Activated CD4-positive, alpha-beta T cell treated with anti-CD3 and anti-CD28 coated beads, Interleukin-2, Interleukin-6, amounts not matched to agents 100 ng/mL and 50 ng/mL, durations not matched to agents 16 hours and 8 hours (primary cell): ENCODE data around the gene GALNTL6.

Experiments used
- DNase-seq: peaks from one replicate; pipeline ENCODE4 v3.0.0-alpha.2; 2020

Gene GALNTL6

DNA sequence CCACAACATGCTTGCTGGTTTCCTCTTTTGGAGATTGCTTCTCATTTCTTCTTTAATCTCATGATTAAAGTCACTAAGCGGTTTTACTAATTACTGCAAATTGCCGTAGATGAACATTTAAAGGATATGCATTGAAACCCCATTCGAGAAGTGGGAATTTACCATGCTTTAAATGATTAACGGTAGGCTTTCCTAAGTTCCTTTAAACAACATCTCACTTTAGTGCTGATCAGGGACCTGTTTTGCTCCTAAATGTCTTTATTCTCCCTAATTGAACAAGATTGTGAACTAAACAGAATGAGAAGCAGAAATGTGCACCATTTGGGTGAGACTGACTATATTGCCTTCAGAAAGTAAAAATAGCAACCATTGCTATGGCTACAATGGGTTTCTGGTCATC lies 430.3 kb downstream of the GALNTL6 start:
- no peak for DNase-seq

DNA sequence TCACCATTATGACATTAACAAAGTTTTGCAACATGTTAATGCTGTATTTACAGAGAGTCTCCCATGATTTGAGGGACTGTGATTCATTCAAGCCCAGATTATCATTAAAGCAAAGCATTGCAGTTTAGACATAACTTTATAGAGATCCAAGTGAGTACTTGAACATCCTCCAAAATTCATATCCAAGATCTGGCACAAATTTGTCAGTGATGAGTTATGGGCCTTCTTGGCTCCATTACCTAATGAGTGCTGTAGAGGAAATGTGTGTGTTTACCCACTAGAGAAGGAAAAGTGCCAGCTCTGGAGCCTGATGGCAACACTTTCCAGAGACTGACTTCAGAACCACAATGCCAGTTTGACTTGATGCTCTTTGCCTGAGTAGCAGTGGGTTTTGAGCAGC lies 432.3 kb downstream of the GALNTL6 start:
- DNase-seq, result no peak

- DNase-seq, result no peak
These were observed 440.2 kb downstream of the GALNTL6 start for GRCh38 chr4:172253409-172253808.

GRCh38 chr4:172256820-172257219 lies 443.6 kb downstream of the GALNTL6 start:
- DNase-seq, result no peak

- no peak for DNase-seq
These were observed 457.2 kb downstream of the GALNTL6 start for GRCh38 chr4:172270397-172270796.

- DNase-seq, result no peak
These were observed 473.9 kb downstream of the GALNTL6 start for GRCh38 chr4:172287117-172287516.

DNA sequence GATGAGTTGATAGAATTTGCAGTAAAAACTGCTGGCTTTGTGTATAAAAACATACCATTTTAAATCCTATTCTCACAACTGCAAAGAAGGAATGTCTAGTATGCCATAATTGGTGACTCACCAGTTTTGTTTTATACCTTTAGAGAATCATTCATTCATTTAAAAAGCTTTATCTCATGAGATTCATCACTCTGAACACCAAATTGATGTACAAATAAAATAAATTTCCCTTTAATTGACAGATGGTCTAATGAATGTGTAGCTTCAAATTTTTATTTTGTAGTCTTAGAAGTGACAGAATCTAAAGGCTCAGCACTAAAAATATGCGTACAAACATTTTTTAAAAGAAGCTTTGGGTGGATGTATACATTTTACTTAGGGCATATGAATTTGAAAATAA lies 492.5 kb downstream of the GALNTL6 start:
- no peak for DNase-seq

- no peak for DNase-seq
These were observed 494.9 kb downstream of the GALNTL6 start for GRCh38 chr4:172308078-172308477.

DNA sequence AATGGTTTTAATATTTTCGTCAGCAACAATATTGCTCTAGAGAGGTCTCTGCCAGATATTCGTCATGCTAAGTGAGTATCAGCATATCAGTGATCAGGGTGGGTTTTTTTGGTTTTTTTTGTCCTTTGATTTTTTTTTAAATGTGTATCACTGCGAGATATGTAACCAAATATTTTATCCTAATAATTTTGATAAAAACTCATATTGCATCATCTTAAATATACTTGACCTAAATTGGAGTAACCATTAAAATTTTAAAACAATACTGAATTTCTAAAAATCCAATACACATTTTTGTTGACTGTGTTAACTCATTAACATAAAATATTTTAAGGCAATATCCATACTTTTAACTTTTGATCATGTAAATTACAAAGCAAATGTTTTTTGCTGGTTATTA lies 498.5 kb downstream of the GALNTL6 start:
- DNase-seq, result no peak

DNA sequence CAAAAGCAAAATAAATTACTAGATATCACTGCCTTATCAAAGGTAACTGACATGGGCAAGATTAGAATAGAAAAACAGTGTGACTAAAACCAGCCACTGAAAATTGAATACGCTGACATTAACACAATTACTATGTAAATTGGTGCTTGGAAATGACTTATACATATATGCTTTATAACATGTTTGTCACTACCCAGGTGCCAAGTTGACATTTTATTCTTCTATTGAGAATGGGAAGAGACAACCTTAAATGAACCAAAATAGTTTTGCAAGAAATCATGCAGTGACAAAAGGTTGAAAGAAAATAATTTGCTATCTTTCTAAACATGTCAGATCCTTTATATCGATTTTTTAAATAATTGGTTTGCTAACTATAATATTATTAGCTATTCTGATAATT lies 510.1 kb downstream of the GALNTL6 start:
- no peak for DNase-seq

DNA sequence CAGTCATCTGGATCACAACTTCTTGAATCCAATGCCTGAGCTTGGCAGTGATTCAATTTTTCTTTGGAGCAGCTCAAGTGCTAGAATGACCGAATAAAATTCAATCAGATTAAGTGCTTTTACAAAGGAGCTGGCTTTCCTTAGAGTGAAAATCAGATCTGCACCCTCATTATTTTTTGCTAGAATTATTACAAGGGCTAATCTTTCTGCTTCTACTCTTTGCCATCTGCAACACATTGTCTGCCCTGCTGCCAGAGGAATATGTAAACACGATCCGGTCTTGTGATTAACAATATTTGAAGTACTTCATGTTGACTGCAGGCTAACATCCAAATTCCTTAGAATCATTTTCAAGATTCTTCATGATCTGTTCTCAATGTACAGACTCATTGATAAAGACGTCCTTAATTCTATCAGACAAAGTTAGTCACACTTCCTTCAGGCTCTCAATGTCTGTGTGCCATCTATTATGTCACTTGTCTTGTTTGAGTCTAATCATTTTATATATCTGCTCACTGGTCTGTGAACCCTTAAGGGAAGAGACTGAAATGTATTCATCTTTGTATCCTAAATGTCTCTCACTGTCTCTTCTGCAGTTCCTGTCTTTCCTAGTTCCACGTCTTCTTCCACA lies 531.2 kb downstream of the GALNTL6 start:
- no peak for DNase-seq

DNA sequence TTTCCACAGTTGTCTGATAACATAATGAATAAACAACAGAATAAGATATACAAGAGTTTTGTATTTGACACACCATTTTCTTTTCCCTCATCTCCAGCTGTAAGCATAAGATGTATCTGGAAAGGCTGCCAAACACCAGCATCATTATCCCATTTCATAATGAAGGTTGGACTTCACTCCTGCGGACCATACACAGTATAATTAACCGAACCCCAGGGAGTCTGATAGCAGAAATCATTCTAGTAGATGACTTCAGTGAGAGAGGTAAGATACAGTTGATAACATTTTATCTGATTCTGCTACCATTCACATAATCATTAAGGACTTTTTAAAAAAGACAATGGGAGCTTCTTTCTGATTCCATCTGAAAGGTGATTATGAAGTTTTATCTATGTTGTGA lies 535.2 kb downstream of the GALNTL6 start:
- no peak for DNase-seq

DNA sequence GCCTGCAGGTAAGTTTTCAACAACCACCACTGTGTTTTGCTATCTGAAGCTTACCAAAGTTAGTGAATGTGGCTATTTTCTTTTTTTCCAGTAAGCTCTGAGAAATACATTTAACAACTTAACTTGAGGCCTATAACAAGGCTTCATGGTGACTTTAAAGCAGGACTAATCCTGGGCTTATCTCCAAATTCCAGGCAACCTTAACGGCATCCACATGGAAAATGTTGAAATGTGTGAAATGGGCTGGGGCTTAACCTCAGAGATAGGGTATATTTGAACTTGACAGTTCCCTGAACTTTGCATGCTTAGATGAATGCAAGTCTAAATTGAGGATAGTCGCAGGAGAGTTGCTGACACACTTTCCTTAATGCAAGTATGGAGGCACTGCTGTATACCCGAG lies 539.2 kb downstream of the GALNTL6 start:
- no peak for DNase-seq

DNA sequence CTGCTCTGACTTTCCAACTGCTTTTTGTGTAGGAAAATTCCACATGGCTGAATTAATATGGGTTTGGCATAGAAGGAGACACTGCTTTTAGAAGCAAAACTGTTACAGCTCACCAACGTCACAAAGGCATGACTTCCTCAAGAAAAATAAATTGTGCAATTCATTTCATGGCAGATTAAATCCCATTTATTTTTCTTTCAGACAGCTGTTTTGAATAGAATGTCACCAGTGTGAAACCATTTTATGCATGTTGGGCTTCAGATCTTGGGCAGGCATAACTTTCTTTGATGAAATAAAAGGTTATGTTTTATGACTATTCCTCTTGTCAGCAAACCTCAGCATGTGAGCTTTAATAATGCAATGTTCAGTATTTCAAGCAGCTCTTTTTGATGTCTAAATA lies 542.8 kb downstream of the GALNTL6 start:
- DNase-seq, result no peak

DNA sequence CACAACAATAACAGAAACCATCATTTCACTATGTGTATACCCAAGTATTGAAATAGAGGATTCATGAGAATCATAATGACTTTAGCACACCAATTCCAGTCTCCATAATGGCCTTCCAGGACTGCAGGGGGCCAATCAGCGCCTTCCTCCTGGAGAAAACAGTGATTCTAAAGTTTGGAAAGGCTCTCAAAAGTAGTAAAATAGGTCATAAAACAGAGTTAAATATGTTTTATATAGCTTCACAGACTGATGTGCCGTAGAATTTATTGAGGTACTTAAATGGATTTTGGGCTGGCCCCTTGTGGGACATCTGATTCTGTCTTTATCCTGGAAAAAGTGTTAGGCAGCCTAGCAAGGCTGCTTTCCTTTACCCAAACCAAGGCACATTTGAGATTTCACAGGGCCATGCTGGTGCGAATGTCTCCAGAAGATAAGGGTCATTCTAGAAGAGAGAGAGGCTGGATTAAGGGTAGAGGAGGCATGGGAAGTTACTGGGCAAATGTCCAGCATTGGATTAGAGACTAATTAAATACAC lies 543.9 kb downstream of the GALNTL6 start:
- DNase-seq, result no peak

DNA sequence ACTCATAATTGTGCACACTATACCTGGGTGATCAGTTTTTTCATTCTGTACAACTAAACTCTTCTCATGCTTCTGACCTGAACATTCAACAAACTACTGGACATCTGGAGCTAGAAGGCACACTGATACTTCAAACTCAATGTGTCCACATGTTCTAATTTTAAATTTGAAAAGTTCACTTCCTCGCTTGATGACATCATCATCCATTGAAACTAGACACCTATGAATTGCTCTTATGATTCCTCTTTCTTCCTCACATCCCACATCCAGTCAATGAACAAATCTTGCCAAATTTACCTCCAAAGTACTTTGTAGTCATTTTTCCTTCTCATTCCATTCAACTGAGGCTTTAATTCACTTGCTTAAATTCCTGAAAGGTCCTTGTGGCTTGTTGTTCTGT lies 549.4 kb downstream of the GALNTL6 start:
- DNase-seq, result no peak

DNA sequence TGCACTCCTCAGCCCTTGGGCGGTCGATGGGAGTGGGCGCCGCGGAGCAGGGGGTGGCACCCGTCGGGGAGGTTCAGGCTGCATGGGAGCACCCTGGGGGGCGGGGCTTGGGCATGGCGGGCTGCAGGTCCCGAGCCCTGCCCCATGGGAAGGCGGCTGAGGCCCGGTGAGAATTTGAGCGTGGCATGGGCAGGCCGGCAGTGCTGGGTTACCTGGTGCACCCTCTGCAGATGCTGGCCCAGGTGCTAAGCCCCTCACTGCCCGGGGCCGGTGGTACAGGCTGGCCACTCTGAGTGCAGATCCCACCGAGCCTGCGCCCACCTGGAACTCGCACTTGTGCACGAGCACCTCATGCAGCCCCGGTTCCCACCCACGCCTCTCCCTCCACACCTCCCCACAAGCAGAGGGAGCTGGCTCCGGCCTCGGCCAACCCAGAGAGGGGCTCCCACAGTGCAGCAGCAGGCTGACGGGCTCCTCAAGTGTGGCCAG lies 556.3 kb downstream of the GALNTL6 start:
- no peak for DNase-seq

- DNase-seq, result no peak
These were observed 564.4 kb downstream of the GALNTL6 start for GRCh38 chr4:172377486-172378140.

DNA sequence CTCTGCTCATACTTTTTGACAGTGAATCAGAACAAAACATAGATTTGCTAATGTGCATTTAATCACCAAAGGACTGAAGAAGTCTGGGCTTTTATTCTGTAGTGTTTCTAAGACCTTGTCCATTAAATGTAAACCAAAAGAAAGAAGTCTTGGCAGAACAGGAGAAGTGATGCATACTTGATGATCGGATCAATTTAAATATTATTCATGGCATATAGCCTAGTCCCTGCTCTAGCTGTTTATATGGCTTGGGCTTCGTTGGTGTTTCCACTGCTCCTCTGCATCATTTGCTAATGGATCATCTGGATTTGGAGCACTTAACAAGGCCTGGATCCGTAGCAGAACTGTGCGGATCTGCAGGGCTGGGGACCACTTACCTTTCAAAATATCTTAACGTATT lies 566.6 kb downstream of the GALNTL6 start:
- no peak for DNase-seq

DNA sequence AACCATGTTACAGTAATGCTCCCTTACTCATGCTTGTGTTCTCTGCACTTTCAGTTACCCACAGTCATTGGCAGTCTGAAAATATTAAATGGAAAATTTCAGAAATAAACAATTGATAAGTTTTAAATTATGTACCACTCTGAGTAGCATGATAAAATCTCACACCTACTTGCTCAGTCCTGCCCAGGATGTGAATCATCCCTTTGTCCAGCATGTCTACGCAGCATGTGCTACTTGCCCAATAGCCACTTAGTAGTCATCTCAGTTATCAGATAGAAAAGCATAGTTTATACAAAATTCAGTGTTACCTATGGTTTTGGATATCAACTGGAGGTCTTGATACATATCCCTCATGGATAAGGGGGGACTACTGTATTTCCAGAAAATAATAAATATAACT lies 577.1 kb downstream of the GALNTL6 start:
- no peak for DNase-seq

DNA sequence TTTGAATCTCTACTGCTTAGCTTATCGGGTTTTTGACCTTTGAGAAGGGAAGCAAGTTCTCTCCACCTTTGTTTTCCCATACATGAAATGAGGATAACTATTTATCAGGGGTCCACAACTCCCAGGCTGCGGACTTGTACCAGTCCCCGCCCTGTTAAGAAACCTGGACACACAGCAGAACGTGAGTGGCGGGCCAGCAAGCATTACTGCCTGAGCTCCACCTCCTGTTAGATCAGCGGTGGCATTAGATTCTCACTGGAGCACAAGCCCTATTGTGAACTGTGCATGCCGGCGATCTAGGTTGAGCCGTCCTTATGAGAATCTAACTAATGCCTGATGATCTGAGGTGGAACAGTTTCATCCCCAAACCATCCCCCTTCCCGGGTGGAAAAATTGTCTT lies 579.5 kb downstream of the GALNTL6 start:
- no peak for DNase-seq

DNA sequence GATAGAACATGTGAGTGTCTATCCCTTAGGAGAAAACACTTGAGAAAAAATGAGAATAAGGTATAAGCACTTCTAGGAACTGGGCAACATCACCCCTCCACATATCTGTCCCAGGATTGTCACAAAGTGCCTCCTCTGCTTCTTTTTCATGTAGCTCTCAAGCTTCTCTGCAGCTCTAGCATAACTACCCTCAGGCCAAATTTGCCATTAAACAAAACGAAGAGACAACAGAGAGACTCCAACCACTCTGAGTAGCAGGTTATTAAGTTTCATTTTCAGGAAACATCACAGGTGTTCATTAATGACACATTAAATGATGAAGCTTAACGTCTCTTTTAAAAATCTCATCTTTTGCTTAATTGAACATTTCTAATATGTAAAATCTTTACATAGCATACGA lies 580.0 kb downstream of the GALNTL6 start:
- no peak for DNase-seq

GRCh38 chr4:172404676-172405075 lies 591.5 kb downstream of the GALNTL6 start:
- no peak for DNase-seq

DNA sequence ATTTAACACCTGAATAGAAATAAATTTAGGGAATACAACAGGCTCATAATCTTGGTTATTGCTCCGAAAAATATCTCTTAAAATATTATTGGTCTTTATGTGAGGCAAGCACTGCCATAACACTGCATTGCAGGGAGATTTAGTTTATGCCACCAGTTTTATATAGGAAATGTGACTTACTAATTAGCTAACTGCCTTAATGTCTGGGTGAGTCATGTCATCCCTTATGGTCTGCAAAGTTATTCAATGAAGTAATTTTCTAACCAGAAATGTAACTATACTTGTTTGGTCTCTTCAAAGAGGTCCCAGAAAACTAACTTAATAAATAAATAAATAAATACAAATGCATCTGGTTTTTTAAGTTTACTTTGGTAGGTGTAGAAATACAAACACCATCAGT lies 597.2 kb downstream of the GALNTL6 start:
- DNase-seq, result no peak

GRCh38 chr4:172411149-172411548 lies 597.9 kb downstream of the GALNTL6 start:
- DNase-seq, result no peak
